DMS153 treated with DMSO at 0.1 percent for 48 hours (cell line): ENCODE results near the gene SPOP.
"Not testable (repeated sequence)": the region's sequence is repeated elsewhere in the genome, so short reads cannot be mapped to it uniquely, and the experiment has no call there.

Experiments used
- DNase-seq: peaks from one replicate; lab custom pipeline; 2025; ENCODE audit not compliant: unreplicated experiment; lab: John Stamatoyannopoulos, UW

The SPOP gene

DNA sequence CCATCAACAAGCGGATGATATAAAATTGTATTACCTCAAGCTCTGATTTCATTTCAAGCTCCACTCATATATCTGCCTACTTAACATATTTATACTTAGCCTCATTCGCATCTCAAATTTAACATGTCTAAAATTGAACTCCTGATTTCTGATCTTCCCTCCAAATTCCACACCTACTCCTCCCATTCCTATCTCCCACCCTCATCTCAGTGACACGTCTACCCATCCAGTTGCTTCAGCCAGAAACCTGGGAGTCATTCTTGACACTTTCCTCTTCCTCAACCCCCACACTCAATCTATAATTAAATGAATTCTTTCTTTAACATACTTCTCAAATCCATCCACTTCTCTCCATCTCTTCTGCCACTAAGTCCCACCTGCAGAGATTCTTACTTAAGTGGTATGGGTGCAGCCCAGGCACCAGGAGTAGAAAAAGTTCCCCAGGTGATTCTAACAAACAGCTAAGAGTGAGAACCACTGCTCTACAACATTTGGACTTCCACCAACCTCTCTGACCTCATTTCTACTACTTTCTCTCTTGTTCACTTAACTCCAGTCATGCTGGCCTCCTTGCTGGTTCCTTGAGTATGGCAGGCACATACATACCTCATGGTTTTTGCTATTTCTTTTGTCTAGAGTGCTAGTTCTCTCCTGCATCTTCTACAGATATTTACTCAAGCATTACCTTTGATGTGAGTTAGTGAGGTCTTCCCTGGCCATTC lies 18.1 kb downstream of the SPOP start:
- DNase-seq: no peak

DNA sequence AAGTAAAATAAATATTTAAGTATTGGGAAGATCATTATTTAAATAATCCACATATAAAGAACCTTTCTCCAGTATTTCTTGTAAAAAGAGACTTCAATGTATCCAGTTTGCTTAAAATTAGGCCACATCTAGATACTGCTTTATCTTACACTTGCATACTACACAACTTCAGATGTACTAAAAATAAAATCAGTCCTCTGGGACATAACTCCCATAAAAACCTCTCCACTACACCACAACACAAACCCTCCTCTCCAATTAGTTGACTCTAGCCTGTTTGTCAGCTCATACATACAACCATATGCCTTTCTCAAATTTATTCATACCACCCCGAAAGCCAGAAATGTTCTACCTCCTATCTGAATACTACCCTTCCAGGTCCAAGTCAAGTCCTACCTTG lies 21.6 kb downstream of the SPOP start:
- DNase-seq: no peak

DNA sequence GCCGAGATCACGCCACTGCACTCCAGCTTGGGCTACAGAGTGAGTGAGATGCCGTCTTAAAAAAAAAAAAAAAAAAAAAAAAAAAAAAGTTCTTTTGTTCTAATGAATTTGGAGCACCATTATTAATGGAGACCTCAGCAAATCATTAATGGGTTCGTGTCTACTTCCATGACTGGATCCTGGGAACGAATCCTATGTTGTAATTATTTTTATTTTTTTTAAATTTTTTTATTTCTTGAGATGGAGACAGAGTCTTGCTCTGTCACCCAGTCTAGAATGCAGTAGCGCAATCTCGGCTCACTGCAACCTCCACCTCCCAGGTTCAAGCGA lies 30.7 kb downstream of the SPOP start:
- DNase-seq: no peak

DNA sequence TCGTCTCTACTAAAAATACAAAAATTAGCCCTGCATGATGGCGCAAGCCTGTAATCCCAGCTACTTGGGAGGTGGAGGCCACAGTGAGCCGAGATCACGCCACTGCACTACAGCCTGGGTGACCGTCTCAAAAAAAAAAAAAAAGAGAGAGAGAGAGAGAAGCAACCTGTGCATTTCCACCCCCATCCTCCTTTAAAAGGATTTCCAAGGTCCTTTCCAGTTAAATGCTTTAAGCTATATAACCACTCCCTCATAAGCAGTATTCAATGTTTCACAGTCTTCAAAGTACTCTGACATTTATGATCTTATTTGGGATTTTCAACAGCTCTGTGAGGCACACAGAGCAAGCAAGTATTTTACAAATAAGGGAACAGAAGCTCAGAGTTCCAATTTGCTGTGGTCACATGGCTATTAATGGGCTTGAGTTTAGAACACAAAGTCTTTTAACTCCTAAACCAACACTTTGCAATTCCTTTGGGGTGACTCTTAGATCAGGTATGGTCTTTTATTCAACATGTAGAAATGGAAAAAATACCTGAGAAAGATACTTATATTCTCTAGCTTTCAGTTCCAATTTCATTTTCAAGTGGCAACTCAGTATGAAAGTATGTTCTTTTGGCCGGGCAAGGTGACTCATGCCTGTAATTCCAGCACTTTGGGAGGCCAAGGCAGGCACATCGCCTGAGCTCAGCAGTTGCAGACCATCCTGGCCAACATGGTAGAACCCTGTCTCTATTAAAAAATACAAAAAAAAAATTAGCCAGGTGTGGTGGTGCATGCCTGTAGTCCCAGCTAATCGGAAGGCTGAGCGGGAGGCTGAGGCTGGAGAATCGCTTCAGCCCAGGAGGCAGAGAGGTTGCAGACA lies 31.3 kb downstream of the SPOP start:
- DNase-seq: no peak

DNA sequence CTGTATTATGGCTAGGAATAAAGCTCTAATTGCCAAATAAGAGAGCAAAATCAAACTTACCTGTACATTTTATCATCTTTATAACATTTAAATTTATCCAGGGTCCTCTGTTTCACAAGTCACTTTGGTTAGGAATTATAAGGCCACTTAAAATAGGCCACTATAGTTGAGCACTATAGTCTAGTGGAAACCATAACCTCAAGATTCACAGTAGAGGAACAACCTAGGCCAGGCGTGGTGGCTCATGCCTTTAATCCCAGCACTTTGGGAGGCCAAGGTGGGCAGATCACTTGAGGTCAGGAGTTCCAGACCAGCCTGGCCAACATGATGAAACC lies 31.9 kb downstream of the SPOP start:
- DNase-seq: not testable (repeated sequence)

DNA sequence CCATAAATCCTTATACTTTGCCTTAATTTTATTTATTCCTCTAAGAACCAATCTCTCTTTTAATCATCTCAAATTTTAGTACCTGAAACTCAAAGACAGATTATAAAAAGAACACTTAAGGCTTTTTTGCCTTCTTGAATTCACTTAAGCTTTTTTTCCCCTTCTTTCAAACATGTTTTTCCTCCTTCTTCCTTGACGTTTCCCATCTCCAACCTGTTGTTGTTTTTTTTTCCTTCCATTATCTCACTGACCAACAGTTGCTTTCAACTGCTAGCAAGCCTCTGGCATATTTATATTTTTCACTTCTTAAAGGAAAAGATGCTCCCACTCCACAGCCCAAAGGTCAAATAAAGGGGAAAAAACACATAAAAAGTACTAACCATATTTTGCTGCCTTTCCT lies 32.2 kb downstream of the SPOP start:
- DNase-seq: no peak

DNA sequence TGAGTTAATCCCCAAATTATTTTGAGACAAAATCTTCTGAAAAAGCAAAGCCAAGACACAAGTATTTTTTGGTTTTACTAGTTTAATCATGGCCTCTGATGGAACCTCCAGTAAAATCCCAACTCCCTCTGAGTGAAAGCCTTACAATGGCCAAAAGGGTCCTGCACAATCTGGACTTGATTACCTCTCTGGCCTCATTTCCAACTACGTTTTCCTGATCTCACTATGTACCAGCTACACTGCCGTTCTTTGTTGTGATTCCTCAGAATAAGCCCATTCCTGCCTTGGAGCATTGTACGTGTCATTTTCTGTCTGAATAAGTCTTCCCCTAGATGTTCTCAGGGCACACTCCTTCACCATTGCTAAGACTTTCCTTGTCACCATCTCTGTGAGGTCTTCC lies 37.3 kb downstream of the SPOP start:
- DNase-seq: no peak

DNA sequence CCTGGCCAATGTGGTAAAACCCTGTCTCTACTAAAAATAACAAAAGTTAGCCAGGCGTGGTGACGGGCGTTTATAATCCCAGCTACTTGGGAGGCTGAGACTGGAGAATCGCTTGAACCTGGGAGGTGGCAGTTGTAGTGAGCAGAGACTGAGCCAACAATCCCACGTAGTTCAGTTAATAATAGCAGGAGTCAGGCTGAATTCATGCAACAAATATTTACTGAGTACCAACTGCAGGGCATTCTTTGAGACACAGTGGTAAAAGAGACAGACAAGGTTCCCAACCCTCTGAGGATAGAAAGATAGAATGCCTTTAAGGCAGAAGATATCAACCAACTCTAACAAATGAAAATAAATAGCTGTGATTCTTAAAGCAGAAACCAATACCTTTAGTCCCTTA lies 39.1 kb downstream of the SPOP start:
- DNase-seq: no peak

DNA sequence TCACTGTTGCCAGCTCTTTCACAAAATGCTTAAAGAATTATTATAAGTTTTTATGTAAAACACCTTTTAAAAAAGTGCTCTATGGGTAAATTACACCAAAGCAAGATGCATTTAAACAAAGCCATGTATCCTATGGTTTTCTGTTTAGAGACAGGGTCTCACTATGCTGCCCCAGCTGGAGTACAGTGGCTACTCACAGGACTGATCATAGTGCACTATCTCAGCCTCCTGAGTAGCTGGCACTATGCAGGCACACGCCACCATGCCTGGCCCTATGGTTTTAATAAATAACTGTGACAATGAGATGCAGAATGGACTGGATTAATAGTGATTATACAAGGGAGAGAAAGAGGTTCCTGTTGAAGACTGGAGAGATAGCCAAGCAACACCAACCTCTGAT lies 40.2 kb downstream of the SPOP start:
- no peak for DNase-seq

DNA sequence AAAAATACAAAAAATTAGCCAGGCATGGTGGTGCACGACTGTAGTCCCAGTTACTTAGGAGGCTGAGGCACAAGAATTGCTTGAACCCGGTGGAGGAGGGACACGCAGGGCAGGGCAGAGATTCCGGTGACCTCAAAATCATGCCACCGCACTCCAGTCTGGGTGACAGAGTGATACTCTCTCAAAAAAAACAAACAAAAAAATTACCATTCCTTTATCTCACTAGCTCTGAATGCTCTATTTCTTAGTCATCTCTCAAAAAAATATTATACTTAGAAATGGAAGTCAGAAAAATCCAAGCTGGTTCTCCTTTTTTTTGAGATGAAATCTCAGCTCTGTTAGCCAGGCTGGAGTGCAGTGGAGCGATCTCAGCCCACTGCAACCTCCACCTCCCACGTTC lies 40.8 kb downstream of the SPOP start:
- no peak for DNase-seq

DNA sequence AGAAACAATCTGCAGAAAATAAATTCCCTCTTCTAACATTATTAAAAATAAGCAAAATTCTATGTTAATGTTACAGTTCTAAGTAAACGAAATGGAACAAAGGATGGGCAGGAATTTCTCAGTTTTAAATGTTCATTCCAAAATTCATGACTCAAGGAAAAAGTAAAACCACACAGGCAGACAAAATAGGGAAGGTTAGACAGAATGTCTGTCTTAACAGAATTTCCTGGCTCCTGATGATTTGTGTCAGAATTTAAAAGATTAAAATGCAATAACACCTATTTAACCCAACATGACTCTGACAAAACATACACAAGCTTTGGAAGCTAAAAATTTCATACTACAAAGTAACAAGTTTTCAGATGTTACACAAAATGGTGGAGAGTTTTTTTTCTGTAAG lies 42.8 kb downstream of the SPOP start:
- DNase-seq: no peak

DNA sequence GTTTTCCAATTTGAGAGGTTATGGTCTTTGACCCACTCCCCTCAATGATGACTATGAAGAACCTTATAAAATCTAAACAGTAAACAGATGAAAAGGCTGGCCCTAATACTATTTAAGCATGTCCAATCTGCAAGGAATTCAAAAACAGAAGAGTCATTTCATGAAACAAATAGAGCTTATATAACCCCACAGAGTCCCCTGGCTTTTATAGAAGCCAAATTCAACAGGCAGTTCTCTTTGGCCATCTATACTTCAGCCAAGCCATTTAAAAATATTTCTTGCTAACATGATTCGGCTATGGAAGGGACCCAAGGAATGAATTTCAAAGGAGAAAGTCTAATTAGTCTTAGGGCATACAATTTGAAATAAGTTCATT lies 43.4 kb downstream of the SPOP start:
- no peak for DNase-seq

DNA sequence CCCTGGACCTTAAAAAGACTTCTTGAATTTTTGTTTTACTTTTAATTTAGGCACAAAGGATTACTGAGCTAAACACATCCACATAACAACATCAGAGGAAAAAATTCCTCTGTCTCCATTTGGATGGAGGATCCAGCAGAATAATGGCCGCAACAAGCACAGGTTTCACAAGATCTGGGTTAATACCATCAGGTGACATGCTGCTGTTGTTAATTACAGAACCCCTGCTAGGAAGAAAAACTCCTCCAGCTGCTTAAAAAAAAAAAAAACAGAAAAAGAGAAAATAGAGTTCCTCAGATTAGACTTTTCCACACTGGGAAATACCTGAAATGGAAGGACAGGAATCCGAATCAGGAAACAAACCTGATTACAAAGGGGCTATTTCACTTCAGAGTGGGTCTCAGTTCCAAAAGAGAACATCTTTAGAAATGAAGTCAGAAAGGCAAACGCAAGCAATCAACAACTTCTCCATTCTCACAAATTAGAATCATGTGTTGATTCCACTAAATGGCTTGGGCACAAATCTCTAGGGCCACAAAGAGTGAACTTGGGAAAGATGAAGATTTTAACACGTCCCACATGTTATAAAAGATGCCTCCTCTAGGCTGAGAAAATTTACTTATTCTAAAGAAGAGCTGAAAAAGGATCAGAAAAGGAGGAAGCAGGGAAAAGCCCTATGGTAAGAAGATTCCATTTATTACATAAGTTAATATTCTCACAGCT lies 44.0 kb downstream of the SPOP start:
- no peak for DNase-seq

DNA sequence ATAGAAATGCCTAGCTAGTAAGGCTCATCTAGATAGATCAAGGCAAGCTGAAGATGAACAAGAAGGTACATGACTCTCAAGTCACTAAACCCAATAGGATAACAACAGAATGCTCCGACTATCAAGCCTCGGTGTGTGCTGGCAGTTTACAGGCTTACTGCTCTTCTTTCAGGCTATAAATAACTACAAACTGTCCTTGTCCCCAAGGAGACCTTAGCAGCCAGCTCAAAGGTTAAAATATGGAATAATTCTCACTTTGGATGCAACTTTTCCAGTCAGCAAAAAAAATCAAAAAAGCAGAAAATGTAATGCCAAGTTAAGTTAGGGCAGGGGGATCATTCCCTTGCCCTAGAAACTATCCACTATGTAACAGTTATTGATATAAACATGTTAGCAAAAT lies 44.6 kb downstream of the SPOP start:
- DNase-seq: no peak

DNA sequence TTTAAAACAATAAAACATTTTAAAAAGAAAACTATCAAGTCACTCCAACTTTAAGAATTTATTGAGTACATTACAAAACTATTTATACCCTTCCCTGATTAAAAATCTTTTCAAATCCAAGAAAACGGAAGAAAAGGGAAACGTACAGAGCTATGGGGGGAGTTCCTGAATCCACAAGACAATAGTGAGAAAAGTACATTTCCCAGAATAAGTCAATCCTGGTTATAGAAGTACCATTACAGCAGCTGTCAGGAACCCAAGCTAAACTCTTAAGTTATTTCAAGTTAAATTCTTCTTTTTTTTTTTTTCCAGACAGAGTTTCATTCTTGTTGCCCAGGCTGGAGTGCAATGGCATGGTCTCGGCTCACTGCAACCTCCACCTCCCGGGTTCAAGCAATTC lies 45.7 kb downstream of the SPOP start:
- no peak for DNase-seq

DNA sequence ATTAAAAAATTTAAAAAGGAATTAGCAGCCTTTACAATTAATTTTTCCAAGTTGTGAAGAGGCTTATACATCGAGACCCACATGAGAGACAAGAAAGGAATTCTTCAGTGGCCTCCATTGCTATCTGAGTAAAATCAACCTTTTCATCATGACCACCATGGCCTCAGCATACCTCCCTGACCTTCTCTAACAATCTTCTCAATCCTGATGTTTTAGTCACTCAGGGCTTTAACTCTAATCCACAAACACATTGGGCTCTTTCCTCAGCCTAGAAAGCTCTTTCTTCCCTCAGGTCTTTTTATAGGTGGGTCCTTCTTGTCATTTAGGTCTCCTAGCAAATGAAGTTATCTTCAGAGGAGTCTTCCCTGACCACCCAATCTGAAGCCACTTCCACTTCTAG lies 46.4 kb downstream of the SPOP start:
- DNase-seq: no peak

DNA sequence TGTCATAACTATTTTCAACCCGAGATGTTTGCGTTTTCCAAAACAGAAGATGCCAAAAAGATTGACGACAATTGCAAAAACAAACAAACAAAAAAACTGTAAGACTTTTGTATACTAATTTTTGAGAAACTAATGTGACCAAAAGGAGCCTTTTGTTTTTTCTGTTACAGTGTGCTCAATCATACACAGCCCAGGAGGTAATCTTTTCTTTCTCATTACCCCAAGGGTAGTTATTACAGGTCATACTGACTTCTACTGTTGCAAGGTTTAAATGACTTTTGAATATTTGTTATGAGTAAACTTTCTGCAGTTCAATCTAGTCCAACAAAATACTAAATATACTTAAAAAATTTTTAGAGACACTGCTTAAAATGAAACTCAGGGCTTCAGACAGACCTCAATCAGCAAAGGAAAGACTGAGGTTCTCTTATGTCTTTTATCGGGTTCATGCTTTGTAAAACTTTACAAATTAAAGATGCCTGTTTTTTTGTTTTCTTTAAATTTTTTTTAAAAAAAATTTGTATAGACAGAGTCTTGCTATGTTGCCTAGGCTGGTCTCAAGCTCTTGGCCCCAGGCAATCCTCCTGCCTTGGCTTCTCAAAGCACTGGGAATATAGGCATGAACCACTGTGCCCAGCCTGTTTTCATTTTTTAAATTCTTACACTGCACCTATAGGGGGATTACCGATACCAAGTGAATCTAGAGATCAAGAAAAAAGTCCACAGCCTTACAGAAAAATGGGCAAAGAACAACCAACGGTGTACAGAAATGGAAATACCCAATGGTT lies 47.6 kb downstream of the SPOP start:
- DNase-seq: no peak

DNA sequence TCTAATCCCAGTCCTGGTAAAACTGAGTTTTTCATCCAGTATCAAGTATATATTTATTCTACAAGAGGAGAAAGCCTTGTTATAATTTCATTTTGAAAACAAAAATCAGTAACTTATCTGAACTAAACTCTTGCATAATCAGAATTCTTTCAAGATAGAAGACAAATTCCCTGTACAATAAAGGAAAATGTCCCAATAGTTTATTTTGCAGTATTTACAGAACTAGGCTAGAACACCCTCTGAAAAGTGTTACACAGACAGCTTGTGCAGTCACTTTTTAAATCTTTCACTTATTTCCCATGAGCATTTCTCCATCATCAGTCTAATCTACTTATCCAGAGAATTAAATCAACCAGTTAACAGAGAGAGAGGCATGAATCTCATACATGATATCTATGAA lies 48.5 kb downstream of the SPOP start:
- DNase-seq: no peak

DNA sequence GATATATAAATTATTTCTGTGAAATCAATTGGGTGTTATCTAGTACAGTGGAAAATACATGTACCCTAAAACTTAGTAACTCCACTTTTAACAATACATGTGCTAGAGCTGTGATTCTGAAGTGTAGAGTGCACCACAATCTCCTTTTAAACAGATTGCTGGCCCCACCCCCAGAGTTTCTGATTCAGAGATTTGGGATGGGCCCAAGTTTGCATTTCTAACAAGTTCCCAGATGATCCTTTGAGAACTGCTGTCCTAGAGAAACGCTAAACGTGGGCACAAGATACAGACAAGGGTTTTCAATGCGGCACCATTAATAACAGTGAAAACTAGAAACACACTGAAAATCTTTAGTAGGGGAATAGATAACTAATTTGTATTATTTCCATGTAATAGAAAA lies 53.0 kb downstream of the SPOP start:
- DNase-seq: no peak

DNA sequence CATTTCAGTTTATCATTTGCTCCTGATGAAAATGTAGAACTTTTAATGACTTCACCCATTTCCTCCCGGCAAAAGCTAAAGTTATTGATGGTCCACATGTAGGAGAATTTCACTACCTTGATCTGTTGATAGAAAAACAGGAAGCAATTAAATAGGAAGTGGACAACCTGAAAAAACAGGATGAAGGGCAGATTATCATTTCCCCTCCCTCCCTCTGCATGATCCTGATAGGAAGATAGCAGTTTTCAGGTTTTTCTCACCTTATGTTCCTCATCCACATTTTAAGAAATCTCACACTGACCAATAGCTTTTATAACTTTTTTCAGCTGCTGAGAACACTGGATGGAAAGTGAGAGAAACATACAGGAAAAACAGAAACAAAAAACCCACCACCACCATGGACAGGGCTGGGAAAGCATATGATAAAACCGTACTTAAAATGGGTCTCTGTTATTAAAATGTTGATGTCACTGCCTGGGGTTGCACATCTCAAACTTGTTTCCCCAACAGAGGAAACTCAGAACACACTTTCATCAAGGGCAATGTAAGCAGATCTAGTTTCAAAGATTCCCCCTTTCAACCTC lies 55.9 kb downstream of the SPOP start:
- DNase-seq: no peak

DNA sequence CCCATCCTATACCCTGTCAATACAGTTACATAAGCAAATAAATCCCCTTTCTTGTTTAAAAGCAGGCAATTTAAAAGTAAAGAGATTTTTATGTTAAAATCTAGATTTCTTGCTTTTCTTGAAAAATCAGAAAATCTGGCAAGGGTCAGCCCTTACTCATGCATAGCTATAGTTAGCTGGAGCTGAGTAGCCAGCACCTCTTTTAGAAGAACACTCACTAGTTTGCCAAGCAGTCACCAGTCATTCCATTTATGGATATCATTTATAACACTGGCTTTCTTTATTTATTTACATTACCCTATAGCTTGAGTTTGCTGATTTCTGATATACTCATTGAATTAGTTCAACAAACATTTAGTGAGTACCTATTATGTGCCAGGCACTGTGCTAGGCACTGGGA lies 56.5 kb downstream of the SPOP start:
- no peak for DNase-seq
